C4-2B (cell line): ENCODE results near the gene INPP4B.

Experiments used
- H3K27ac ChIP-seq: fragments of 450-650 bp; 2 replicates; pipeline ENCODE4 v1.5.1; 2017
- ZFX ChIP-seq: fragments of 450-650 bp; IDR thresholded peaks from 2 replicates; pipeline ENCODE4 v1.6.1; 2017
- TF ChIP-seq, protein P1 (sequence below): fragments of 450-650 bp; conservative IDR thresholded peaks from 2 replicates; pipeline ENCODE4 v1.5.1; 2017; ENCODE audit warnings: mild to moderate bottlenecking

The INPP4B gene

DNA sequence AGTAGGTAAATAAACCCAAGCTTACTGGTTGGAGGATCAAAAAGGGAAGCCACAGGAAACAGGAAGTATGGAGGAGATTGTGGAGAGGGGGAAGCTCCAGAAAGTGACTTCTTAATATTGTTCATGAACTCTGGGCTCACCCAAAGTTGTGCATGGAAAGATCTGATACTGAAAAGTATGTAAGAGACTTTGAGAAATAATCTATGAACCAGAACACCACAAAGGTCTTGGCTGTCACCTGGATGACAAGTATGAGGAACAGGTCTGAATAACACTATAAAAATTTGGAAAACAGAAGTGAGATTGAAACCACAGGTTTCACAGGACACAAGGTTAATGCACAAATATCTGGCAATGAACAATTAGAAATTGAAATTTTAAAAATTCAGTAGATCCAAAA is 567.4 kb downstream of the INPP4B start:
- no peak overlapping the region for H3K27ac ChIP-seq
- no peak for TF ChIP-seq ZFX
- TF ChIP-seq, protein P1, sequence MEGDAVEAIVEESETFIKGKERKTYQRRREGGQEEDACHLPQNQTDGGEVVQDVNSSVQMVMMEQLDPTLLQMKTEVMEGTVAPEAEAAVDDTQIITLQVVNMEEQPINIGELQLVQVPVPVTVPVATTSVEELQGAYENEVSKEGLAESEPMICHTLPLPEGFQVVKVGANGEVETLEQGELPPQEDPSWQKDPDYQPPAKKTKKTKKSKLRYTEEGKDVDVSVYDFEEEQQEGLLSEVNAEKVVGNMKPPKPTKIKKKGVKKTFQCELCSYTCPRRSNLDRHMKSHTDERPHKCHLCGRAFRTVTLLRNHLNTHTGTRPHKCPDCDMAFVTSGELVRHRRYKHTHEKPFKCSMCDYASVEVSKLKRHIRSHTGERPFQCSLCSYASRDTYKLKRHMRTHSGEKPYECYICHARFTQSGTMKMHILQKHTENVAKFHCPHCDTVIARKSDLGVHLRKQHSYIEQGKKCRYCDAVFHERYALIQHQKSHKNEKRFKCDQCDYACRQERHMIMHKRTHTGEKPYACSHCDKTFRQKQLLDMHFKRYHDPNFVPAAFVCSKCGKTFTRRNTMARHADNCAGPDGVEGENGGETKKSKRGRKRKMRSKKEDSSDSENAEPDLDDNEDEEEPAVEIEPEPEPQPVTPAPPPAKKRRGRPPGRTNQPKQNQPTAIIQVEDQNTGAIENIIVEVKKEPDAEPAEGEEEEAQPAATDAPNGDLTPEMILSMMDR = no peak

DNA sequence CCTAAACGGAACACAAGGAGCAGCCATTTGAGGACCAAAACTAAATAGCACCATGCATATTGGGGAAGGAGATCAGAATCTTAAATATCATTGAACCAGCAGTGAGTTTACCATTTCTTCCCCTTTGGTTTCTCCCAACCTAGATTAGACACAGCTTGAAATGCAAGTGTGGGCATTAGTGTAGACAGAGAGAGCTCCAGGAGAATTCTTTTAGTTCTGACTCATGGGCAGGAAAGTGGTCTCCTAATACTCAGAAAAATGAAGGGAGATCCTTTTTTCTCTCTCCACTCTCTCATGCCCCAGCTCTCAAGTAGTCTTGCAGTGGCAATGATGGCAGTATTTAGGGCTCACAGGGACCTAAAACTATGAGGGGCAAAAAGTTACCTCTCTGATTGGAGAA is 567.9 kb downstream of the INPP4B start:
- TF ChIP-seq ZFX = no peak
- TF ChIP-seq, protein P1 = no peak
- H3K27ac ChIP-seq = no peak overlapping the region

DNA sequence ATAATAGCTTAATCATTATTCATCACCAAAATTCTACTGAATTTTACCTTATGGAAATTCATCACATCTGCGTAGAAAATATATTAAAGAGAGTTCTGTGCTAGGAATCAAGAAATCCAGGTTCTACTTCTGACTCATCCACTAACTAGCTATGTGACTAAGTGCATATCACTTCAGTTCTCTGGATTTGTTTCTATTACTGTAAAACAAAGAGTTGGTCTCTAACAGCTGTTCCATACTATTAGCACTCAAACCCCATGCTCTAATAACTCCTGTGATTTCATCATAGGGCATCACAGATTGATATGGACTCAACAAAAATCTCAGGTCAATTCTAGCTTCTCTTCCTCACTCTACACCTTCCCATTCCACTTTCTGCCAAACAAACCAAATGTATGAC is 572.0 kb downstream of the INPP4B start:
- TF ChIP-seq, protein P1 = no peak
- TF ChIP-seq ZFX = no peak
- H3K27ac ChIP-seq = no peak overlapping the region

DNA sequence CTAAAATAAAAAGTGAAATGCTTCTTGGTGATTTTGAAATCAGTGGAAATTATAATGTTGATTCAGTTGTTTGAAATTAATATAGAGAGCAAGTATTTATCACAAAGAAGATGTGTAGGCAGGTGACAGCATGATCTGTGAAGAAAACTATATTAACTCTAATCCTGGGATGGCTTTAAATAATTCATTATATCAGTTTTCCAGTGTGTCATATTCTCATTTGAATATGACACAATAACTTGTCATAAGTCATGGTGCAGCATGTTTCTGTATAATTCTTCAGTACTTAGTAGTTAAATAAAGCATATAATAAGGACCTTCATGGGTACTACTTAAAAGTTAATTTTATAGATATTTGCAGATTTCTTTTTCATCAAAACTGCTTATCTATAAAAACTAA is 573.6 kb downstream of the INPP4B start:
- TF ChIP-seq ZFX = no peak
- TF ChIP-seq, protein P1 = no peak
- H3K27ac ChIP-seq = no peak overlapping the region

DNA sequence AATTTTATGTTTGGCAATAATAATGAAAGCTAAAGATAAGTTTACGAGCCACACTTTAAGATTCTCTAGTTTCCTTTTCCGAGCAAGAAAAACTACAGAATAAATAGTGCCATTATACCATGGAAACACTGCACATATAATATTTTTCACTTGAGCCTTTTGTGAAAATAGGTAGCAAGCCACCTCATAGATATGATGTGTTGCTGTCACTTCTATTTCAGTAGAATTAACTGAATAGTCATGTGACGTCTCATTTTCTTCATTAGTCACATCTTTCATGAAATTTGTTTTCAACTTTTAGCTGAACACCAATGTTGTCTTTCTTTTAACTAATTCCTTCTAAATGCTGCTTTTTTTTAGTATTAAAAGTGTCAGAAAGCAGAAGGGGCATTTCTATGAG is 574.3 kb downstream of the INPP4B start:
- TF ChIP-seq, protein P1 = no peak
- no peak for TF ChIP-seq ZFX
- H3K27ac ChIP-seq = no peak overlapping the region

DNA sequence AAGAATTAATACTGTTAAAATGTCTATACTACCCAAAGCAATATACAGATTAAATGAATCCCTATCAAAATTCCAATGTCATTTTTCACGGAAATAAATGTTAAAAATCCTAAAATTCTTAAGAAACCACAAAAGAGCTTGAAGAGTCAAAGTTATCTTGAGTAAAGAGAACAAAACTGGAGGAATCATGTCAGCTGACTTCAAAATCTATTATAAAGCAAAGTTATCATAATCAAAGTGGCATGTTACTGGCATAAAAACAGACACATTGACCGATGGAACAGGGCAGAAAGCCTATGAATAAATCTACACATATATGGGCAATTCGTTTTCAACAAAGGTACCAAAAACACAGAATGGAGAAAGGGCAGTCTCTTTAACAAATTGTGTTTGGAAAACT is 579.0 kb downstream of the INPP4B start:
- no peak overlapping the region for H3K27ac ChIP-seq
- TF ChIP-seq ZFX = no peak
- TF ChIP-seq, protein P1 = no peak

DNA sequence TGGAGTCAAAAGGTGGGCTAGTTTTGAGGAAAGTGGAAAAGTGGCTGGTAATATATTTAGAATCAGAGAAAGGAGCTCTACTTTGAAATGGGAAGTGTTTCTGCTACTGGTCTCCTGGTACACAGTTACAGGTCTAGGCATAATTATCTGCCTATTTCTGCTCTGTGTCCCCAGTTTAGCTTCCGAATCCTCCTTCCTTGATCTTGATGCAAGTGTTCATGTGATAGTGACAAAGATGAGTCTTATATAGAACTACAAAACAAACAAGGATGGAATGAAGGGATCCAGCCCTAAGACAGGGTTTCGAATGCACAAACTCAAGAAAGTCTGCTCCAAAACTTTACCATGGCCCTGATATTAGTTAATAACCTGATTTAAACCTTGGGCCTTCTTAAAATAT is 580.2 kb downstream of the INPP4B start:
- H3K27ac ChIP-seq = no peak overlapping the region
- no peak for TF ChIP-seq ZFX
- TF ChIP-seq, protein P1 = no peak
